IMR-90 (cell line): Measurements from ENCODE around the gene BICD2. TPM values are rescaled to one million over a fixed set of nuclear protein-coding genes. Genes with fewer than 3 reads are reported as not detected.

Source experiments
- ATAC-seq: fragments of 200-7000 bp; cut with Tn5 transposase; 2 replicates; pipeline ENCODE4 v1.9.1; 2020; ENCODE audit warnings: low read depth, mild to moderate bottlenecking, moderate library complexity
- BruUV-seq: library from RNA; stranded (reverse); fragments of 400-500 nt; replicated peaks from 2 replicates; lab custom pipeline; 2021; lab: Mats Ljungman, UMichigan
- CTCF ChIA-PET: fragments of 300-600 bp; formaldehyde crosslinking; extraction: SDS; loops from one replicate; lab custom pipeline; 2021; ENCODE audit warnings: antibody characterized with exemption; lab: Yijun Ruan, JAX
- POLR2A ChIA-PET: fragments of 300-600 bp; sonication (Branson Sonifier 250); formaldehyde crosslinking; loops from one replicate; lab custom pipeline; 2022; ENCODE audit warnings: antibody characterized with exemption; ENCODE audit not compliant: unreplicated experiment; lab: Charles Lee
- DNase-seq: peaks from one replicate; pipeline ENCODE4 v3.0.0; 2013
- H2AFZ ChIP-seq: replicated peaks from 2 replicates; pipeline ENCODE3; 2013; ENCODE audit warnings: low read length, mild to moderate bottlenecking; ENCODE audit not compliant: poor library complexity
- H2AK5ac ChIP-seq: 2 replicates; pipeline ENCODE4 v1.6.1; 2013; ENCODE audit warnings: low read depth, low read length, inconsistent platforms
- H2AK9ac ChIP-seq: replicated peaks from 2 replicates; pipeline ENCODE3; 2013; ENCODE audit warnings: mild to moderate bottlenecking, low read depth, low read length, moderate library complexity; ENCODE audit not compliant: poor library complexity
- H2BK120ac ChIP-seq: 2 replicates; pipeline ENCODE4 v1.6.1; 2013; ENCODE audit warnings: low read depth, low read length, inconsistent platforms
- H2BK15ac ChIP-seq: 3 replicates; pipeline ENCODE4 v1.6.1; 2013; ENCODE audit warnings: low read depth, low read length, inconsistent platforms
- H2BK20ac ChIP-seq: 2 replicates; pipeline ENCODE4 v1.6.1; 2013; ENCODE audit warnings: low read depth, mild to moderate bottlenecking, inconsistent platforms, low read length, moderate library complexity
- H2BK5ac ChIP-seq: 2 replicates; pipeline ENCODE4 v1.6.1; 2013; ENCODE audit warnings: mild to moderate bottlenecking, low read depth, low read length, inconsistent platforms; ENCODE audit not compliant: poor library complexity, severe bottlenecking
- H3K14ac ChIP-seq: replicated peaks from 2 replicates; pipeline ENCODE4 v1.6.1; 2013; ENCODE audit warnings: low read depth, low read length, inconsistent platforms
- H3K18ac ChIP-seq: 2 replicates; pipeline ENCODE4 v1.6.1; 2013; ENCODE audit warnings: low read depth, low read length, control low read depth
- H3K23ac ChIP-seq: 2 replicates; pipeline ENCODE4 v1.6.1; 2013; ENCODE audit warnings: low read depth, low read length, inconsistent platforms
- H3K27ac ChIP-seq: 2 replicates; pipeline ENCODE4 v1.5.1; 2013; ENCODE audit warnings: mild to moderate bottlenecking, control low read depth, low read length; ENCODE audit not compliant: insufficient read depth
- H3K27me3 ChIP-seq: 2 replicates; pipeline ENCODE4 v1.6.1; 2013; ENCODE audit warnings: low read length; ENCODE audit not compliant: control insufficient read depth, insufficient read depth
- H3K36me3 ChIP-seq: 2 replicates; pipeline ENCODE4 v1.6.1; 2013; ENCODE audit warnings: low read length, mixed read lengths; ENCODE audit not compliant: control insufficient read depth, insufficient read depth
- H3K4ac ChIP-seq: 2 replicates; pipeline ENCODE4 v1.6.1; 2013; ENCODE audit warnings: low read depth, low read length, inconsistent platforms
- H3K4me1 ChIP-seq: 2 replicates; pipeline ENCODE4 v1.6.1; 2013; ENCODE audit warnings: low read length, mixed read lengths; ENCODE audit not compliant: control insufficient read depth, insufficient read depth
- H3K4me2 ChIP-seq: 2 replicates; pipeline ENCODE4 v1.6.1; 2013; ENCODE audit warnings: low read depth, mild to moderate bottlenecking, control low read depth, low read length, moderate library complexity
- H3K4me3 ChIP-seq: 2 replicates; pipeline ENCODE4 v1.5.1; 2013; ENCODE audit warnings: low read depth, mild to moderate bottlenecking, control low read depth, low read length, moderate library complexity; ENCODE audit not compliant: insufficient read depth
- H3K56ac ChIP-seq: 2 replicates; pipeline ENCODE4 v1.6.1; 2013; ENCODE audit warnings: low read length, inconsistent platforms; ENCODE audit not compliant: insufficient read depth; ENCODE audit errors: extremely low read depth
- H3K79me1 ChIP-seq, 2 experiments: 2 replicates each; pipeline ENCODE4 v1.6.1; 2013; ENCODE audit warnings: low read length in 2 of 2, inconsistent platforms in 1 of 2, low read depth in 1 of 2
- H3K9ac ChIP-seq: 2 replicates; pipeline ENCODE4 v1.6.1; 2013; ENCODE audit warnings: low read depth, low read length, control low read depth
- H3K9me1 ChIP-seq: 2 replicates; pipeline ENCODE4 v1.6.1; 2013; ENCODE audit warnings: low read length, inconsistent platforms; ENCODE audit not compliant: insufficient read depth
- H3K9me3 ChIP-seq: 2 replicates; pipeline ENCODE4 v1.6.1; 2013; ENCODE audit warnings: low read length; ENCODE audit not compliant: control insufficient read depth, insufficient read depth
- H4K20me1 ChIP-seq: 2 replicates; pipeline ENCODE4 v1.6.1; 2013; ENCODE audit warnings: low read length, inconsistent platforms; ENCODE audit not compliant: insufficient read depth
- H4K5ac ChIP-seq: 2 replicates; pipeline ENCODE4 v1.6.1; 2013; ENCODE audit warnings: mild to moderate bottlenecking, low read depth, low read length, control low read depth
- H4K8ac ChIP-seq, 2 experiments: 2 replicates each; pipeline ENCODE4 v1.6.1; 2013; ENCODE audit warnings: low read depth in 2 of 2, low read length in 2 of 2, control low read depth in 1 of 2, inconsistent platforms in 1 of 2
- H4K91ac ChIP-seq: 2 replicates; pipeline ENCODE4 v1.6.1; 2013; ENCODE audit warnings: low read depth, low read length, inconsistent platforms; ENCODE audit not compliant: insufficient read depth
- BHLHE40 ChIP-seq: fragments of 150-350 bp; IDR thresholded peaks from 2 replicates; pipeline ENCODE4 v1.6.1; 2016; ENCODE audit warnings: mild to moderate bottlenecking, low read depth, low read length
- CEBPB ChIP-seq: IDR thresholded peaks from 2 replicates; pipeline ENCODE4 v1.6.1; 2012; ENCODE audit warnings: low read depth, low read length, improper control_type of control experiment
- CHD1 ChIP-seq: IDR thresholded peaks from 2 replicates; pipeline ENCODE4 v1.6.1; 2012; ENCODE audit warnings: low read depth, low read length, improper control_type of control experiment
- CTCF ChIP-seq: conservative IDR thresholded peaks from 2 replicates; pipeline ENCODE4 v1.5.1; 2012; ENCODE audit warnings: mild to moderate bottlenecking, low read depth, low read length, improper control_type of control experiment
- ELK1 ChIP-seq: fragments of 150-350 bp; IDR thresholded peaks from 2 replicates; pipeline ENCODE4 v1.6.1; 2016; ENCODE audit warnings: low read depth, mild to moderate bottlenecking, low read length, moderate library complexity, borderline replicate concordance
- FOS ChIP-seq: fragments of 150-350 bp; IDR thresholded peaks from 2 replicates; pipeline ENCODE4 v1.6.1; 2016; ENCODE audit warnings: low read depth, low read length
- MAFK ChIP-seq: IDR thresholded peaks from 2 replicates; pipeline ENCODE4 v1.6.1; 2012; ENCODE audit warnings: low read depth, low read length, improper control_type of control experiment
- MAZ ChIP-seq: IDR thresholded peaks from 2 replicates; pipeline ENCODE4 v1.6.1; 2012; ENCODE audit warnings: low read depth, mild to moderate bottlenecking, low read length, improper control_type of control experiment, moderate library complexity, borderline replicate concordance
- MXI1 ChIP-seq: IDR thresholded peaks from 2 replicates; pipeline ENCODE4 v1.6.1; 2012; ENCODE audit warnings: low read depth, mild to moderate bottlenecking, low read length, moderate library complexity, borderline replicate concordance
- NFE2L2 ChIP-seq: fragments of 150-350 bp; IDR thresholded peaks from 2 replicates; pipeline ENCODE4 v1.6.1; 2016; ENCODE audit warnings: low read depth, mild to moderate bottlenecking, low read length
- POLR2A ChIP-seq: IDR thresholded peaks from 2 replicates; pipeline ENCODE4 v1.6.1; 2012; ENCODE audit warnings: mild to moderate bottlenecking, low read depth, low read length
- RAD21 ChIP-seq: IDR thresholded peaks from 2 replicates; pipeline ENCODE4 v1.6.1; 2012; ENCODE audit warnings: low read length, improper control_type of control experiment
- RCOR1 ChIP-seq: IDR thresholded peaks from 2 replicates; pipeline ENCODE4 v1.6.1; 2012; ENCODE audit warnings: mild to moderate bottlenecking, low read length, improper control_type of control experiment; ENCODE audit not compliant: insufficient replicate concordance
- RFX5 ChIP-seq: IDR thresholded peaks from 2 replicates; pipeline ENCODE4 v1.8.0; 2012; ENCODE audit warnings: low read depth, mild to moderate bottlenecking, low read length, moderate library complexity
- SMC3 ChIP-seq: fragments of 150-350 bp; IDR thresholded peaks from 2 replicates; pipeline ENCODE4 v1.6.1; 2016; ENCODE audit warnings: low read depth, mild to moderate bottlenecking, antibody characterized with exemption, low read length, moderate library complexity
- USF2 ChIP-seq: fragments of 150-350 bp; IDR thresholded peaks from 2 replicates; pipeline ENCODE4 v1.6.1; 2017; ENCODE audit warnings: mild to moderate bottlenecking, antibody characterized with exemption, low read length, low read depth
- WGBS, 2 experiments: methylation state at CpG; one replicate each; pipeline versions ENCODE4 v1.1.5 to v1.1.7; 2013; ENCODE audit warnings: missing lambda C conversion rate in 2 of 2; ENCODE audit not compliant: insufficient read length in 1 of 2; ENCODE audit errors: extremely low coverage in 2 of 2; 5-methylcytosine and 5-hydroxymethylcytosine counted together
- dilution Hi-C: fragments of 300-500 bp; cut with HindIII; formaldehyde crosslinking; loops from one replicate; pipeline ENCODE4 v1.14.3; 2018; ENCODE audit warnings: low sequenced_read_pairs; ENCODE audit not compliant: unreplicated experiment
- in situ Hi-C: fragments of 300-500 bp; cut with MboI; formaldehyde crosslinking; loops from 3 replicates; pipeline ENCODE4 v1.14.3; 2019; ENCODE audit warnings: low sequenced_read_pairs, inconsistent platforms, mixed read lengths
- intact Hi-C: fragments of 100-400 bp; cut with micrococcal nuclease; formaldehyde crosslinking; loops from 2 replicates; pipeline ENCODE4 v1.10.0; 2022
- polyA plus RNA-seq, 3 experiments: library from polyadenylated mRNA; depleted of rRNA; stranded (reverse); fragments of >200 nt; gene quantifications; 2 replicates each; pipeline ENCODE4 v1.2.3, GENCODE V29; 2012; ENCODE audit warnings: low replicate concordance in 1 of 3
- total RNA-seq: library from RNA; depleted of rRNA; stranded (reverse); fragments of >200 nt; gene quantifications from 2 replicates; pipeline ENCODE4 v1.2.3, GENCODE V29; 2012

BICD2 gene
- total and polyA plus RNA-seq, 2 of the 4 experiments (the other 2 are of a cell fraction), result 21.5 to 35.7 TPM

GRCh38 chr9:92774274-92774673 is 9.6 kb upstream of the BICD2 start:
- Histone ChIP-seq H3K4me3 (no peak overlapping the region), H3K79me1 (no peaks in the 10 kb centered on the region), H3K4me1 (peaks cover 7% of the 10 kb centered on the region), H3K9me3 (peaks cover 3% of the 10 kb centered on the region), H4K8ac (no peak overlapping the region), H3K4ac (no peak overlapping the region), H3K36me3 (no peaks in the 10 kb centered on the region), H3K27ac (no peak overlapping the region), H2BK15ac (no peak overlapping the region), H3K56ac (no peak overlapping the region), H3K18ac (no peak overlapping the region), H3K9ac (no peak overlapping the region), H4K91ac (no peak overlapping the region), H2BK20ac (no peak overlapping the region), H3K4me2 (peak overlapping the region; percentile 24; the same call in 1 of the 2 replicates), H4K20me1 (peaks cover 3% of the 10 kb centered on the region; the same call in 1 of the 2 replicates), H2AK5ac (no peak overlapping the region), H3K27me3 (peaks cover 6% of the 10 kb centered on the region), H3K14ac (no peak overlapping the region), H2BK5ac (no peak overlapping the region), H2AK9ac (no peak overlapping the region), H2AFZ (no peak overlapping the region), H2BK120ac (no peak overlapping the region), H3K23ac (no peak overlapping the region), H4K5ac (no peak overlapping the region), H3K9me1 (0 out of 2 replicates have a peak, but pooled peaks cover 6% of the 10 kb centered on the region)
- intact Hi-C loops, result no loop called here
- dilution Hi-C loops, result no loop called here
- ATAC-seq (peak; percentile 98), DNase-seq (peak; percentile 97)
- 0% methylated on average over 1 of the region's 1 CpG; no CpG with 5 or more reads in 1 of the 2 experiments for WGBS, 2 experiments
- no TSS peak for BruUV-seq
- ChIA-PET POLR2A (no interaction called here), CTCF (interaction anchor here (1.1 kb wide), 2 partner anchors 10 to 57 kb away, joined by 3 to 4 read pairs; no protein-coding TSS in a partner anchor)
- in situ Hi-C loops, result no loop called here
- TF ChIP-seq CEBPB, result no peak
- TF ChIP-seq BHLHE40, result no peak
- no peak for TF ChIP-seq CTCF
- TF ChIP-seq POLR2A, result no peak
- TF ChIP-seq MAFK, result peak; percentile 72
- no peak for TF ChIP-seq RFX5
- no peak for TF ChIP-seq RAD21
- TF ChIP-seq ELK1, result no peak
- no peak for TF ChIP-seq SMC3
- TF ChIP-seq MXI1, result no peak
- no peak for TF ChIP-seq CHD1
- TF ChIP-seq RCOR1, result peak; percentile 35
- no peak for TF ChIP-seq USF2
- no peak for TF ChIP-seq NFE2L2
- TF ChIP-seq MAZ, result no peak
- TF ChIP-seq FOS, result peak; percentile 75
